T-helper 2 cell (primary cell): ENCODE data around the gene SAP25.
"Not testable (repeated sequence)": the region's sequence is repeated elsewhere in the genome, so short reads cannot be mapped to it uniquely, and the experiment has no call there.

ENCODE experiments used
- DNase-seq, 5 experiments: peaks; one replicate each; pipeline versions ENCODE4 v3.0.0 to v3.0.0-alpha.2; 2012 to 2022

SAP25 gene

GRCh38 chr7:100532165-100533022 lies 41.3 kb downstream of the SAP25 start:
- no peak for DNase-seq

- not testable (repeated sequence) for DNase-seq
These were observed 45.4 kb downstream of the SAP25 start for GRCh38 chr7:100528108-100528866.

- DNase-seq, result not testable (repeated sequence)
These were observed 50.5 kb downstream of the SAP25 start for GRCh38 chr7:100523192-100523591.
